ENCODE results near the gene RNF180.

- TF ChIP-seq POLR2AphosphoS5 (IDR thresholded peaks at IDR 0.05; ENCODE audit: borderline replicate concordance, low read depth, low read length): no peak
- no peak for TF ChIP-seq EZH2 (IDR thresholded peaks at IDR 0.05)
- TF ChIP-seq FOXP2 (optimal IDR thresholded peaks at IDR 0.05; ENCODE audit: control extremely low read depth, extremely low read length, insufficient read depth): no peak
Measured at GRCh38 chr5:64341340-64341739, 175.7 kb downstream of the RNF180 start.
